ENCODE data around the gene ADAM12.

ADAM12 gene

DNA sequence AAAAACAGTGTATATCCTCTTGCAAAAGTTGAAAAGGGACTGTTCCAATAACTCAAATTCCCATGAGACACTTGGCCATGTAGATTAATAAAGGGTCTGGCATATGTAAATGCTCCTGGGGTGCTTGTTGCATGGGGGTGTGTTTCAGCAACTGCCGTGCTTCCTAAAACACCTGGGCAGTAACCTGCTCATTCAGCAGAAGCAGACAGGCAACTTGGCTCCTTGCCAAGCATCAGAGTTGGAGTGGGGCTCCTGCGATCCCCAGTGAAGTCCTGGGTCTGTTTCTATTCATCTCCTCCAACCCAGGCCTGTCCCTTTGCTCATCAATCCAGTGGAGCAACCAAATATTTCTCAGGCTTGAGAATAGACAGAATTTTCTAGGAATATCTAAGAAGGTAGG, 42.2 kb upstream of the ADAM12 start (continued):
- TF ChIP-seq ZNF530 (tag by site-specific recombination; IDR thresholded peaks at IDR 0.05; ENCODE audit: low read depth), result no peak

DNA sequence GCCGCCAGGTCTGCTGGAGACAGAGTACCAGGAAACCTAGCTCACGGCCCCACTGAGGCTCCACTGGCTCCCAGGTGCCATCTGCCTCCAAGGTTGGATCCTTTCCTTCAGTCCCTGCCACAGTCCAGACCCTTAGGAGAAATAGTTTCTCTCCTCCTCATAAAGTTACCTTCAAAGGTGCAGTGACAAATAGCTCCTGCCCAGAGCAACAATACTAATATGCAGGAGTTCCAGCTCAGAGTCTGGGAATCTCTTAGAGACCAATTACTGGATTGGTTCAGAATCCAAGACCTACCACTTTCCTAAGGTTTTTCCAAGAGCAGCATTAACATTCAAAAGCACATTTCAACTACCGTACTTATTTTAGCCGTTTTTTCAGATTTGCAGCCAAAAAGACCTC, 41.0 kb upstream of the ADAM12 start:
- ChIA-PET POLR2A (no interaction called here), CTCF (interaction anchor here (0.7 kb wide), 2 partner anchors 8 to 720 kb away, joined by 3 read pairs; no protein-coding TSS in a partner anchor)
- Histone ChIP-seq H3K36me3 (ENCODE audit: control insufficient read depth in 2 of 2, insufficient read depth in 1 of 2, low read length in 2 of 2) (no peaks in the 10 kb centered on the region), H3K4me3 (ENCODE audit: low read depth, low read length) (no peak overlapping the region), H3K4me1 (ENCODE audit: control insufficient read depth, insufficient read depth, low read length) (no peaks in the 10 kb centered on the region), H3K9me3 (ENCODE audit: control insufficient read depth, insufficient read depth, low read depth, low read length) (no peaks in the 10 kb centered on the region), H3K27ac (ENCODE audit: extremely low read depth, low read depth, low read length) (no peak overlapping the region)
- TF ChIP-seq ZBTB8A (tag by site-specific recombination; IDR thresholded peaks at IDR 0.05) (no peak), ZNF510 (tag by site-specific recombination; IDR thresholded peaks at IDR 0.05; ENCODE audit: insufficient replicate concordance) (no peak), ZNF629 (tag by site-specific recombination; IDR thresholded peaks at IDR 0.05) (no peak), MEIS1 (CRISPR knock-in tag; IDR thresholded peaks at IDR 0.05; ENCODE audit: borderline replicate concordance) (no peak), ZFHX2 (tag by site-specific recombination; conservative IDR thresholded peaks at IDR 0.05) (no peak), TRIM28 (IDR thresholded peaks at IDR 0.05; ENCODE audit: borderline replicate concordance, low read length) (no peak), ZNF239 (tag by site-specific recombination; IDR thresholded peaks at IDR 0.05) (no peak), ZNF423 (tag by site-specific recombination; IDR thresholded peaks at IDR 0.05) (no peak)
- TF ChIP-seq, protein P1, sequence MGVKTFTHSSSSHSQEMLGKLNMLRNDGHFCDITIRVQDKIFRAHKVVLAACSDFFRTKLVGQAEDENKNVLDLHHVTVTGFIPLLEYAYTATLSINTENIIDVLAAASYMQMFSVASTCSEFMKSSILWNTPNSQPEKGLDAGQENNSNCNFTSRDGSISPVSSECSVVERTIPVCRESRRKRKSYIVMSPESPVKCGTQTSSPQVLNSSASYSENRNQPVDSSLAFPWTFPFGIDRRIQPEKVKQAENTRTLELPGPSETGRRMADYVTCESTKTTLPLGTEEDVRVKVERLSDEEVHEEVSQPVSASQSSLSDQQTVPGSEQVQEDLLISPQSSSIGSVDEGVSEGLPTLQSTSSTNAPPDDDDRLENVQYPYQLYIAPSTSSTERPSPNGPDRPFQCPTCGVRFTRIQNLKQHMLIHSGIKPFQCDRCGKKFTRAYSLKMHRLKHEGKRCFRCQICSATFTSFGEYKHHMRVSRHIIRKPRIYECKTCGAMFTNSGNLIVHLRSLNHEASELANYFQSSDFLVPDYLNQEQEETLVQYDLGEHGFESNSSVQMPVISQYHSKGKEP (tag by site-specific recombination; IDR thresholded peaks at IDR 0.05), result no peak
- TF ChIP-seq, protein P2, sequence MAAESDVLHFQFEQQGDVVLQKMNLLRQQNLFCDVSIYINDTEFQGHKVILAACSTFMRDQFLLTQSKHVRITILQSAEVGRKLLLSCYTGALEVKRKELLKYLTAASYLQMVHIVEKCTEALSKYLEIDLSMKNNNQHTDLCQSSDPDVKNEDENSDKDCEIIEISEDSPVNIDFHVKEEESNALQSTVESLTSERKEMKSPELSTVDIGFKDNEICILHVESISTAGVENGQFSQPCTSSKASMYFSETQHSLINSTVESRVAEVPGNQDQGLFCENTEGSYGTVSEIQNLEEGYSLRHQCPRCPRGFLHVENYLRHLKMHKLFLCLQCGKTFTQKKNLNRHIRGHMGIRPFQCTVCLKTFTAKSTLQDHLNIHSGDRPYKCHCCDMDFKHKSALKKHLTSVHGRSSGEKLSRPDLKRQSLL (tag by site-specific recombination; IDR thresholded peaks at IDR 0.05), result no peak
- TF ChIP-seq, protein P3, sequence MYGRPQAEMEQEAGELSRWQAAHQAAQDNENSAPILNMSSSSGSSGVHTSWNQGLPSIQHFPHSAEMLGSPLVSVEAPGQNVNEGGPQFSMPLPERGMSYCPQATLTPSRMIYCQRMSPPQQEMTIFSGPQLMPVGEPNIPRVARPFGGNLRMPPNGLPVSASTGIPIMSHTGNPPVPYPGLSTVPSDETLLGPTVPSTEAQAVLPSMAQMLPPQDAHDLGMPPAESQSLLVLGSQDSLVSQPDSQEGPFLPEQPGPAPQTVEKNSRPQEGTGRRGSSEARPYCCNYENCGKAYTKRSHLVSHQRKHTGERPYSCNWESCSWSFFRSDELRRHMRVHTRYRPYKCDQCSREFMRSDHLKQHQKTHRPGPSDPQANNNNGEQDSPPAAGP (tag by site-specific recombination; IDR thresholded peaks at IDR 0.05), result no peak
- TF ChIP-seq, protein P4, sequence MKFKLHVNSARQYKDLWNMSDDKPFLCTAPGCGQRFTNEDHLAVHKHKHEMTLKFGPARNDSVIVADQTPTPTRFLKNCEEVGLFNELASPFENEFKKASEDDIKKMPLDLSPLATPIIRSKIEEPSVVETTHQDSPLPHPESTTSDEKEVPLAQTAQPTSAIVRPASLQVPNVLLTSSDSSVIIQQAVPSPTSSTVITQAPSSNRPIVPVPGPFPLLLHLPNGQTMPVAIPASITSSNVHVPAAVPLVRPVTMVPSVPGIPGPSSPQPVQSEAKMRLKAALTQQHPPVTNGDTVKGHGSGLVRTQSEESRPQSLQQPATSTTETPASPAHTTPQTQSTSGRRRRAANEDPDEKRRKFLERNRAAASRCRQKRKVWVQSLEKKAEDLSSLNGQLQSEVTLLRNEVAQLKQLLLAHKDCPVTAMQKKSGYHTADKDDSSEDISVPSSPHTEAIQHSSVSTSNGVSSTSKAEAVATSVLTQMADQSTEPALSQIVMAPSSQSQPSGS (tag by site-specific recombination; IDR thresholded peaks at IDR 0.05; ENCODE audit: low read depth), result no peak
- TF ChIP-seq, protein P5, sequence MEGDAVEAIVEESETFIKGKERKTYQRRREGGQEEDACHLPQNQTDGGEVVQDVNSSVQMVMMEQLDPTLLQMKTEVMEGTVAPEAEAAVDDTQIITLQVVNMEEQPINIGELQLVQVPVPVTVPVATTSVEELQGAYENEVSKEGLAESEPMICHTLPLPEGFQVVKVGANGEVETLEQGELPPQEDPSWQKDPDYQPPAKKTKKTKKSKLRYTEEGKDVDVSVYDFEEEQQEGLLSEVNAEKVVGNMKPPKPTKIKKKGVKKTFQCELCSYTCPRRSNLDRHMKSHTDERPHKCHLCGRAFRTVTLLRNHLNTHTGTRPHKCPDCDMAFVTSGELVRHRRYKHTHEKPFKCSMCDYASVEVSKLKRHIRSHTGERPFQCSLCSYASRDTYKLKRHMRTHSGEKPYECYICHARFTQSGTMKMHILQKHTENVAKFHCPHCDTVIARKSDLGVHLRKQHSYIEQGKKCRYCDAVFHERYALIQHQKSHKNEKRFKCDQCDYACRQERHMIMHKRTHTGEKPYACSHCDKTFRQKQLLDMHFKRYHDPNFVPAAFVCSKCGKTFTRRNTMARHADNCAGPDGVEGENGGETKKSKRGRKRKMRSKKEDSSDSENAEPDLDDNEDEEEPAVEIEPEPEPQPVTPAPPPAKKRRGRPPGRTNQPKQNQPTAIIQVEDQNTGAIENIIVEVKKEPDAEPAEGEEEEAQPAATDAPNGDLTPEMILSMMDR (tag by site-specific recombination; IDR thresholded peaks at IDR 0.05), result no peak

DNA sequence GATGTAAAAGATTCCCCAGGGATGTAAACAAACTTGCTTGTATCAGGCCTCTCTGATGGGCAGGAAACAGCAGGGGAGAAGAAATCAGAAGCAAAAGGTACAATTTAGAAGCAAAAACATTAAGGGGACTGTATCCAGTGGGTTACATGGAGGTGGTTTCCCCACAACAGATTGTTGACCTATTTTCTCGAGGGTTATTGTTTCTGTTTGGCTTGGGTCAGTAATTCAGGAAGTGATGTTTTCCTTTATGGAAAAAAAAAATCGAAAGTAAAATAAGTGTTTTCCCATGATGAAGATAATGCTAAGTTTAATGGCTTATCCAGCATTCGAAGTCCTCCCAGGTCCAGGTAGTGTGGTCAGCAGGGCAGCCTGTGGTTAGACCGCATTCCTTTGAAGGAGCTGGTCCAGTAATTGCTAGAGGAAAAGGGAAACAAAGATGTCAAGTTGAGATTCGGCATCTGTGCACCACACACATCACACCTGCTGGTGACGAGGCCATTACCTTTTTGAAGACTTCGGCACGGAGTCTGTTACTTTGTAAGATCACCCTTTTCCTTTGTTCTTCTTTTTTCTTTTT, 37.3 kb upstream of the ADAM12 start:
- no peaks in the 10 kb centered on the region for H3K9me3 ChIP-seq (ENCODE audit: control insufficient read depth, insufficient read depth, low read depth, low read length)
- H3K36me3 ChIP-seq (ENCODE audit: control insufficient read depth in 2 of 2, insufficient read depth in 1 of 2, low read length in 2 of 2), result no peaks in the 10 kb centered on the region
- H3K27ac ChIP-seq (ENCODE audit: extremely low read depth, low read depth, low read length), result no peak overlapping the region
- POLR2A ChIA-PET, result no interaction called here
- TF ChIP-seq ZNF521 (tag by site-specific recombination; IDR thresholded peaks at IDR 0.05), result no peak
- TF ChIP-seq ZNF747 (tag by site-specific recombination; IDR thresholded peaks at IDR 0.05), result no peak
- no peak for TF ChIP-seq ZNF777 (tag by site-specific recombination; IDR thresholded peaks at IDR 0.05; ENCODE audit: borderline replicate concordance)
- no peak for TF ChIP-seq ZNF558 (tag by site-specific recombination; IDR thresholded peaks at IDR 0.05)
- TF ChIP-seq ZNF623 (tag by site-specific recombination; IDR thresholded peaks at IDR 0.05), result no peak
- H3K4me1 ChIP-seq (ENCODE audit: control insufficient read depth, insufficient read depth, low read length), result no peaks in the 10 kb centered on the region
- H3K4me3 ChIP-seq (ENCODE audit: low read depth, low read length), result no peak overlapping the region
- CTCF ChIA-PET, result no interaction called here
